GM12878 (cell line): ENCODE measurements around the gene TPCN1. TPM values are rescaled to one million over a fixed set of nuclear protein-coding genes. Genes with fewer than 3 reads are reported as not detected.

Experiments used
- BCLAF1 ChIP-seq: fragments of 450-650 bp; IDR thresholded peaks from 2 replicates; pipeline ENCODE4 v1.6.1; 2017; ENCODE audit warnings: antibody characterized with exemption, mild to moderate bottlenecking, moderate library complexity
- BHLHE40 ChIP-seq, 2 experiments: fragments of 450-650 bp in 1 of 2; IDR thresholded peaks; 2 replicates each; pipeline ENCODE4 v1.6.1; 2011 to 2017; ENCODE audit warnings: low read depth in 2 of 2, borderline replicate concordance in 1 of 2, improper control_type of control experiment in 1 of 2, low read length in 1 of 2, mild to moderate bottlenecking in 1 of 2
- CEBPB ChIP-seq, 2 experiments: fragments of 150-350 bp in 1 of 2; IDR thresholded peaks; 2 replicates each; pipeline ENCODE4 v1.6.1; 2012 to 2014; ENCODE audit warnings: low read depth in 2 of 2, low read length in 2 of 2, borderline replicate concordance in 1 of 2, inconsistent platforms in 1 of 2
- CHD2 ChIP-seq: IDR thresholded peaks from 2 replicates; pipeline ENCODE4 v1.6.1; 2011; ENCODE audit warnings: low read depth, low read length, improper control_type of control experiment, borderline replicate concordance
- EP300 ChIP-seq, 2 experiments: fragments of 150-350 bp in 1 of 2; IDR thresholded peaks; 2 replicates each; pipeline ENCODE4 v1.6.1; 2011 to 2012; ENCODE audit warnings: low read depth in 2 of 2, low read length in 2 of 2, borderline replicate concordance in 1 of 2, improper control_type of control experiment in 1 of 2, inconsistent platforms in 1 of 2; ENCODE audit not compliant: control insufficient read depth in 1 of 2
- KLF5 ChIP-seq: fragments of 450-650 bp; IDR thresholded peaks from 2 replicates; pipeline ENCODE4 v1.6.1; 2014; ENCODE audit warnings: mild to moderate bottlenecking; ENCODE audit not compliant: partially characterized antibody
- MLLT1 ChIP-seq: fragments of 450-650 bp; IDR thresholded peaks from 2 replicates; pipeline ENCODE4 v1.6.1; 2016; ENCODE audit warnings: mild to moderate bottlenecking
- PAX8 ChIP-seq: fragments of 450-650 bp; IDR thresholded peaks from 2 replicates; pipeline ENCODE4 v1.6.1; 2017; ENCODE audit warnings: mild to moderate bottlenecking, moderate library complexity
- POU2F2 ChIP-seq: IDR thresholded peaks from 3 replicates; pipeline ENCODE4 v1.6.1; 2011; ENCODE audit warnings: low read depth, mild to moderate bottlenecking, low read length, borderline replicate concordance
- PRDM15 ChIP-seq: fragments of 450-650 bp; formaldehyde crosslinking; IDR thresholded peaks from 2 replicates; pipeline ENCODE4 v1.4.0; 2020; ENCODE audit warnings: mild to moderate bottlenecking, moderate library complexity
- RAD21 ChIP-seq: IDR thresholded peaks from 2 replicates; pipeline ENCODE4 v1.6.1; 2011; ENCODE audit warnings: mild to moderate bottlenecking, low read depth, low read length, moderate library complexity; ENCODE audit not compliant: insufficient read depth
- RUNX3 ChIP-seq: IDR thresholded peaks from 2 replicates; pipeline ENCODE4 v1.6.1; 2012; ENCODE audit warnings: low read length, inconsistent platforms
- TCF3 ChIP-seq: IDR thresholded peaks from 2 replicates; pipeline ENCODE4 v1.6.1; 2012; ENCODE audit warnings: low read depth, mild to moderate bottlenecking, low read length, borderline replicate concordance; ENCODE audit not compliant: insufficient read depth
- polyA plus RNA-seq, 11 experiments: library from polyadenylated mRNA; depleted of rRNA in 4 of 11; unstranded in 6 of 11; stranded (reverse) in 5 of 11; fragments of >200 nt; fragmentation: Nextera tagmentation in 4 of 11; fragmentation: Illumina TruSeq in 1 of 11; extraction: Ambion mirVana in 4 of 11; extraction: Trizol in 1 of 11; gene quantifications; 1 replicate in 1 of 11; 2 replicates in 10 of 11; pipeline versions ENCODE4 v1.2.1 to v1.2.3, GENCODE V29; 2011 to 2016; ENCODE audit warnings: inconsistent platforms in 2 of 11, missing spikeins in 2 of 11, low read depth in 1 of 11
- total RNA-seq, 4 experiments: library from RNA; depleted of rRNA in 3 of 4; stranded (reverse); fragments of >200 nt in 3 of 4; fragmentation: Illumina TruSeq in 1 of 4; extraction: Trizol in 1 of 4; gene quantifications; 2 replicates each; pipeline versions ENCODE4 v1.2.1 to v1.2.3, GENCODE V29; 2013 to 2021
- TF ChIP-seq, protein P1 (sequence below): IDR thresholded peaks from 2 replicates; pipeline ENCODE4 v1.6.1; 2011; ENCODE audit warnings: low read depth, low read length, improper control_type of control experiment, borderline replicate concordance
- TF ChIP-seq, protein P2 (sequence below): IDR thresholded peaks from 2 replicates; pipeline ENCODE4 v1.6.1; 2011; ENCODE audit warnings: mild to moderate bottlenecking, low read depth, low read length, moderate library complexity; ENCODE audit not compliant: insufficient replicate concordance

TPCN1 gene
- total and polyA plus RNA-seq, 10 of the 15 experiments (the other 5 are each of a cell fraction or from before 2014, with no cell fraction given): 0.79 to 30.9 (median 19.4) TPM

DNA sequence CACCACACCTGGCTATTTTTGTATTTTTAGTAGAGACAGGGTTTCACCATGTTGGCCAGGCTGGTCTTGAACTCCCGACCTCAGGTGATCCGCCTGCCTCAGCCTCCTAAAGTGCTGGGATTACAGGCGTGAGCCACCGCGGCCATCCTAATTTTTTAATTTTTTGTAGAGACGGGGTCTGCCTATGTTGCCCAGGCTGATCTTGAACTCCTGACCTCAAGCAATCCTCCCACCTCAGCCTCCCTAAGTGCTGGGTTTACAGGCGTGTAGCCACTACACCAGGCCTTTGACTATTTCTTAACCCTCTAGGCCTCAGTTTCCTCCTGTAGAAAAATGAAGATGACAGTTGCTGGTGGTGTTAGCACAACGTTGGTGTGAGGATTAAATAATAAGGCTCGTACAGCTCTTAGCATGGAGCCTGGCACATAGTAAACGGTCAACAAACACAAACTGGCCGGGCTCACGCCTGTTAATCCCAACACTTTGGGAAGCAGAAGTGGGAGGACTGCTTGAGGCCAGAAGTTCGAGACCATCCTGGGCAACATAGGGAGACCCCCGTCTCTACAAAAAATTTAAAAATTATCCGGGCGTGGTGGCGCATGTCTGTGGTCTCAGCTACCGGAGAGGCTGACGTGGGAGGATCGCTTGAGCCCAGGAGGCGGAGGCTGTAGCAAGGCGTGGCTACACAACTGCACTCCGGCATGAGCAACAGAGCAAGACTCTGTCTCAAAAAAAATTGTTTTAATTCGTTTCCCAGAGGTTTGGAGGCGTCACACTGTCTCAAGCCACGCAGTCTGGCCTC is 37.0 kb upstream of the TPCN1 start (continued):
- no peak for TF ChIP-seq PRDM15 (CRISPR knock-in tag)
- TF ChIP-seq, protein P1, sequence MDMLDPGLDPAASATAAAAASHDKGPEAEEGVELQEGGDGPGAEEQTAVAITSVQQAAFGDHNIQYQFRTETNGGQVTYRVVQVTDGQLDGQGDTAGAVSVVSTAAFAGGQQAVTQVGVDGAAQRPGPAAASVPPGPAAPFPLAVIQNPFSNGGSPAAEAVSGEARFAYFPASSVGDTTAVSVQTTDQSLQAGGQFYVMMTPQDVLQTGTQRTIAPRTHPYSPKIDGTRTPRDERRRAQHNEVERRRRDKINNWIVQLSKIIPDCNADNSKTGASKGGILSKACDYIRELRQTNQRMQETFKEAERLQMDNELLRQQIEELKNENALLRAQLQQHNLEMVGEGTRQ: no peak
- no peak for TF ChIP-seq POU2F2
- TF ChIP-seq CHD2: 0 out of 2 replicates have a peak, but pooled peaks have one; percentile 4
- no peak for TF ChIP-seq RAD21
- TF ChIP-seq TCF3: no peak
- 0 out of 2 replicates have a peak, but pooled peaks have one; percentile 37 for TF ChIP-seq MLLT1
- TF ChIP-seq, protein P2, sequence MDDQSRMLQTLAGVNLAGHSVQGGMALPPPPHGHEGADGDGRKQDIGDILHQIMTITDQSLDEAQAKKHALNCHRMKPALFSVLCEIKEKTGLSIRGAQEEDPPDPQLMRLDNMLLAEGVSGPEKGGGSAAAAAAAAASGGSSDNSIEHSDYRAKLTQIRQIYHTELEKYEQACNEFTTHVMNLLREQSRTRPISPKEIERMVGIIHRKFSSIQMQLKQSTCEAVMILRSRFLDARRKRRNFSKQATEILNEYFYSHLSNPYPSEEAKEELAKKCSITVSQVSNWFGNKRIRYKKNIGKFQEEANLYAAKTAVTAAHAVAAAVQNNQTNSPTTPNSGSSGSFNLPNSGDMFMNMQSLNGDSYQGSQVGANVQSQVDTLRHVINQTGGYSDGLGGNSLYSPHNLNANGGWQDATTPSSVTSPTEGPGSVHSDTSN: no peak
- peak; percentile 41; the same call in 1 of the 2 replicates for TF ChIP-seq RUNX3
- TF ChIP-seq CEBPB (IDR thresholded peaks at IDR 0.05; ENCODE audit: borderline replicate concordance in 1 of 2, low read depth in 2 of 2, low read length in 2 of 2): no peak
- no peak for TF ChIP-seq BHLHE40 (IDR thresholded peaks at IDR 0.05; ENCODE audit: borderline replicate concordance in 1 of 2, low read depth in 2 of 2, low read length in 1 of 2)
- no peak for TF ChIP-seq EP300 (IDR thresholded peaks at IDR 0.05; ENCODE audit: borderline replicate concordance in 1 of 2, control insufficient read depth in 1 of 2, low read depth in 2 of 2, low read length in 2 of 2)
- no peak for TF ChIP-seq KLF5
- no peak for TF ChIP-seq BCLAF1
- no peak for TF ChIP-seq PAX8
